Subcutaneous adipose tissue (tissue), 4 donors: Measurements from ENCODE around the gene CSF1R. TPM values are rescaled to one million over a fixed set of nuclear protein-coding genes. Genes with fewer than 3 reads are reported as not detected.

ENCODE experiments used
- total RNA-seq, 4 donors: library from RNA; depleted of rRNA; stranded (reverse); fragments of >200 nt; gene quantifications; one replicate each; pipeline ENCODE4 v1.1.0, GENCODE V29; 2016
- TF ChIP-seq, protein P1 (sequence below): fragments of 450-650 bp; IDR thresholded peaks from one replicate; pipeline ENCODE4 v1.5.1; 2016; ENCODE audit warnings: low read depth, mild to moderate bottlenecking, control low read depth, antibody characterized with exemption, moderate library complexity

CSF1R gene
- total RNA-seq, 4 donors from 2014 or later: 35.2 to 152 (median 79.7) TPM

DNA sequence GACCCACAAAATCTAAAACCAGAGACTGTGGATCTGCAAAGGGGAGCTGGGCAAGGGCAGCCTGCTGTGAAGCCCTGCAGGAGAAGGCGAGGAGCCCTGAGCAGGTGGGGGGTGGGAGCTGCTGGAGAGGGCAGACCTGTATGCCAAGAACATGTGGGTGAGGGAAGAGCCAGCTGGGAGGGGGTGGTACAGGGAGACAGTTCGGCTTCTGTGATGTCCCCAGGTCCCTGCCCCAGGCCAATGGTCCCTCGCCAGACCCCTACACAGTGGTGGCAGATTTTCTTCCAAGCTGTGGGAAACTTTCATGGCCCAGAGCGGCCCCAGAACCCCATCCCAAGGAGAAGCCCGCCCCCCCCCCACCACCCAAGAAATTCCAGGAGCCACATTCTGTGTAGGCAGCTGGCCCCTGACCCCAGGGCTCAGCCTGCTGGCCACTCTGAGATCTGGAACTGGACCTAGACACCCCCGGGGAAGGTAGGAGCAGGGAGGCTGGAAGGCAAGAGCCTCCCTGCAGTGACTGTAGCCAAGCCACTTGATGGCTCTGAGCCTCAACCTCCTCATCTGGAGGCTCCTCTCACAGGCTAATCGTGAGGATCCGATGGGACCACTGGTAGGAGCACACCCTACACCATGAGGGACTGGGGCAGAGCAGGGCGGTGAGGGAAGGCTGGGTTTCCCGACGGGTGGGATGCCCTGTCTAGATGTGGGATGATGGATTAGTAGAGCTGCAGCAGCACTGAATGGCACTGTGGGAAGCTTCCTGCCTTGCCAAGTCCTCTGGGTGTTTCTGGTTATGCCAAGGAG lies 22.6 kb upstream of the CSF1R start:
- TF ChIP-seq, protein P1, sequence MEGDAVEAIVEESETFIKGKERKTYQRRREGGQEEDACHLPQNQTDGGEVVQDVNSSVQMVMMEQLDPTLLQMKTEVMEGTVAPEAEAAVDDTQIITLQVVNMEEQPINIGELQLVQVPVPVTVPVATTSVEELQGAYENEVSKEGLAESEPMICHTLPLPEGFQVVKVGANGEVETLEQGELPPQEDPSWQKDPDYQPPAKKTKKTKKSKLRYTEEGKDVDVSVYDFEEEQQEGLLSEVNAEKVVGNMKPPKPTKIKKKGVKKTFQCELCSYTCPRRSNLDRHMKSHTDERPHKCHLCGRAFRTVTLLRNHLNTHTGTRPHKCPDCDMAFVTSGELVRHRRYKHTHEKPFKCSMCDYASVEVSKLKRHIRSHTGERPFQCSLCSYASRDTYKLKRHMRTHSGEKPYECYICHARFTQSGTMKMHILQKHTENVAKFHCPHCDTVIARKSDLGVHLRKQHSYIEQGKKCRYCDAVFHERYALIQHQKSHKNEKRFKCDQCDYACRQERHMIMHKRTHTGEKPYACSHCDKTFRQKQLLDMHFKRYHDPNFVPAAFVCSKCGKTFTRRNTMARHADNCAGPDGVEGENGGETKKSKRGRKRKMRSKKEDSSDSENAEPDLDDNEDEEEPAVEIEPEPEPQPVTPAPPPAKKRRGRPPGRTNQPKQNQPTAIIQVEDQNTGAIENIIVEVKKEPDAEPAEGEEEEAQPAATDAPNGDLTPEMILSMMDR: no peak

GRCh38 chr5:150107909-150108447 lies 21.6 kb upstream of the CSF1R start:
- TF ChIP-seq, protein P1: no peak

DNA sequence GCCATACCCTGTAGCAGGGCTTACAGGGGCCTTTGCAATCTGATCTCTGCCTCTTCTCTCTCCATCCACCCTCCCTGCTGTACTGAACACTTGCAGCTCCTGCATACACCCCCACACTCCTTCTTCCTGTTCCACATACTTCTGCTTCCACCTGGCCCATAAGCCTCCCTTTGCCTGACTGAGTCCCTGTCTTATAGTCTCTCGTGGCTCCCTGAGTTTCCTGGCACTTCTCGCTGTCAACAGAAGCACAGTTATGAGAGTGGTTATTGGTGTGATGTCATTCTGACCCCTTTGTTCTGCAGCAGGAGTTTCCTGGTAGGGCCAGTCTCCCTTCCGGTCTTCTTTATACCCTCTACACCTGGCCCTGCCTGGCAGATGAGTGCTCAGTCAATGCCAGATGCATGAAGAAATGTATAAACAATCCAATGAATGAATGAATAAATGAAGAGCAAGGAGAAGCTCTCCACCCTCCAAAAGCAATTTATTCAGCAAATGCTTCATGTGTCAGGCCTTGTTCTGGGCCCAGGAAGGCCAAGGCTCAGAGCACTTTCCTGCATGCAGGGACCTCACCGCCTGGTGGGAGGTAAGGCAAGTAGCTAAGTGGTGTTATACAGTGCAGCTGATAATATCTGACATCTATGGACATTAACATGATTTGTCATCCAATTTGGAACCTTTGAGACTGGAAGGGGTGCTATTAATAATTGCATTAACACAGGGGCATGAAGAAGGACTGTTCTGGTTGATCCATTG lies 20.5 kb upstream of the CSF1R start:
- TF ChIP-seq, protein P1: no peak

GRCh38 chr5:150105928-150106615 lies 19.7 kb upstream of the CSF1R start:
- TF ChIP-seq, protein P1: no peak

- TF ChIP-seq, protein P1: no peak
Measured at GRCh38 chr5:150104550-150104870, 18.2 kb upstream of the CSF1R start.

- TF ChIP-seq, protein P1: no peak
Measured at GRCh38 chr5:150103678-150104549, 17.6 kb upstream of the CSF1R start.
